ENCODE data around the gene GAD2.

Gene GAD2

GRCh38 chr10:26334932-26335573 lies 118.5 kb downstream of the GAD2 start (continued):
- no peak for TF ChIP-seq OVOL3 (tag by site-specific recombination; IDR thresholded peaks at IDR 0.05)
- TF ChIP-seq ZNF692 (tag by site-specific recombination; IDR thresholded peaks at IDR 0.05) = 0 out of 2 replicates have a peak, but pooled peaks have one; percentile 20
- no peak for TF ChIP-seq ZNF518A (tag by site-specific recombination; conservative IDR thresholded peaks at IDR 0.05; ENCODE audit: low read depth)
- peak; percentile 54; the same call in 1 of the 2 replicates for TF ChIP-seq IKZF3 (tag by site-specific recombination; IDR thresholded peaks at IDR 0.05)
- TF ChIP-seq ZNF18 (tag by site-specific recombination; IDR thresholded peaks at IDR 0.05) = no peak
- TF ChIP-seq ZNF214 (tag by site-specific recombination; IDR thresholded peaks at IDR 0.05; ENCODE audit: borderline replicate concordance) = no peak
- peak; percentile 28; the same call in 1 of the 2 replicates for TF ChIP-seq TCF7L2 (IDR thresholded peaks at IDR 0.05; ENCODE audit: borderline replicate concordance, low read depth, low read length)
- no peak for TF ChIP-seq ZSCAN23 (tag by site-specific recombination; IDR thresholded peaks at IDR 0.05)
- TF ChIP-seq ZNF174 (tag by site-specific recombination; IDR thresholded peaks at IDR 0.05) = no peak
- no peak for TF ChIP-seq ZNF350 (tag by site-specific recombination; IDR thresholded peaks at IDR 0.05)
- no peak for TF ChIP-seq ELK4 (IDR thresholded peaks at IDR 0.05; ENCODE audit: borderline replicate concordance, low read depth, low read length)
- no peak for TF ChIP-seq GFI1B (tag by site-specific recombination; IDR thresholded peaks at IDR 0.05)
- peak; percentile 57; the same call in 1 of the 2 replicates for TF ChIP-seq ZNF2 (tag by site-specific recombination; IDR thresholded peaks at IDR 0.05)
- peak; percentile 72 for TF ChIP-seq ZNF558 (tag by site-specific recombination; IDR thresholded peaks at IDR 0.05)
- TF ChIP-seq ZNF707 (tag by site-specific recombination; IDR thresholded peaks at IDR 0.05) = no peak
- TF ChIP-seq ZNF37A (tag by site-specific recombination; IDR thresholded peaks at IDR 0.05) = no peak
- no peak for TF ChIP-seq ZNF677 (tag by site-specific recombination; IDR thresholded peaks at IDR 0.05)
- no peak for TF ChIP-seq BCL11B (tag by site-specific recombination; IDR thresholded peaks at IDR 0.05; ENCODE audit: low read depth)
- TF ChIP-seq TSHZ1 (tag by site-specific recombination; IDR thresholded peaks at IDR 0.05; ENCODE audit: borderline replicate concordance) = no peak
- no peak for TF ChIP-seq PBX3 (CRISPR knock-in tag; IDR thresholded peaks at IDR 0.05)
- no peak for TF ChIP-seq KLF10 (tag by site-specific recombination; IDR thresholded peaks at IDR 0.05)
- TF ChIP-seq ZSCAN18 (tag by site-specific recombination; IDR thresholded peaks at IDR 0.05) = no peak
- TF ChIP-seq ZNF16 (tag by site-specific recombination; IDR thresholded peaks at IDR 0.05; ENCODE audit: low read depth) = no peak
- TF ChIP-seq ZNF24 (tag by site-specific recombination; IDR thresholded peaks at IDR 0.05) = no peak

All from HEK293 (cell line).